Suprapubic skin (tissue), 4 donors: Measurements from ENCODE around the gene TMED6.

Experiments
- EP300 ChIP-seq: sonication (generic); formaldehyde crosslinking; IDR thresholded peaks from one replicate; pipeline ENCODE4 v1.6.1; 2017; ENCODE audit warnings: antibody characterized with exemption
- POLR2A ChIP-seq, 2 donors: fragments of 450-650 bp; IDR thresholded peaks; one replicate each; pipeline ENCODE4 v1.6.1; 2017; ENCODE audit warnings: antibody characterized with exemption in 2 of 2, mild to moderate bottlenecking in 2 of 2, moderate library complexity in 2 of 2
- POLR2AphosphoS5 ChIP-seq, 3 donors: sonication (generic); formaldehyde crosslinking; IDR thresholded peaks; one replicate each; pipeline ENCODE4 v1.6.1; 2017; ENCODE audit warnings: antibody characterized with exemption in 3 of 3
- TF ChIP-seq, protein P1 (sequence below), 2 donors: fragments of 200-600 bp in 1 of 2; fragments of 450-650 bp in 1 of 2; sonication (generic) in 1 of 2; IDR thresholded peaks; one replicate each; pipeline ENCODE4 v1.5.1; 2016 to 2019; ENCODE audit warnings: antibody characterized with exemption in 2 of 2, mild to moderate bottlenecking in 1 of 2, moderate library complexity in 1 of 2

GRCh38 chr16:69338557-69339288 is 12.9 kb downstream of the TMED6 start:
- TF ChIP-seq, protein P1, sequence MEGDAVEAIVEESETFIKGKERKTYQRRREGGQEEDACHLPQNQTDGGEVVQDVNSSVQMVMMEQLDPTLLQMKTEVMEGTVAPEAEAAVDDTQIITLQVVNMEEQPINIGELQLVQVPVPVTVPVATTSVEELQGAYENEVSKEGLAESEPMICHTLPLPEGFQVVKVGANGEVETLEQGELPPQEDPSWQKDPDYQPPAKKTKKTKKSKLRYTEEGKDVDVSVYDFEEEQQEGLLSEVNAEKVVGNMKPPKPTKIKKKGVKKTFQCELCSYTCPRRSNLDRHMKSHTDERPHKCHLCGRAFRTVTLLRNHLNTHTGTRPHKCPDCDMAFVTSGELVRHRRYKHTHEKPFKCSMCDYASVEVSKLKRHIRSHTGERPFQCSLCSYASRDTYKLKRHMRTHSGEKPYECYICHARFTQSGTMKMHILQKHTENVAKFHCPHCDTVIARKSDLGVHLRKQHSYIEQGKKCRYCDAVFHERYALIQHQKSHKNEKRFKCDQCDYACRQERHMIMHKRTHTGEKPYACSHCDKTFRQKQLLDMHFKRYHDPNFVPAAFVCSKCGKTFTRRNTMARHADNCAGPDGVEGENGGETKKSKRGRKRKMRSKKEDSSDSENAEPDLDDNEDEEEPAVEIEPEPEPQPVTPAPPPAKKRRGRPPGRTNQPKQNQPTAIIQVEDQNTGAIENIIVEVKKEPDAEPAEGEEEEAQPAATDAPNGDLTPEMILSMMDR (IDR thresholded peaks at IDR 0.05) = no peak
- TF ChIP-seq POLR2AphosphoS5 (IDR thresholded peaks at IDR 0.05) (no peak), POLR2A (IDR thresholded peaks at IDR 0.05) (no peak), EP300 (no peak)
